ENCODE measurements around the gene TMBIM1. TPM values are rescaled to one million over a fixed set of nuclear protein-coding genes. Genes with fewer than 3 reads are reported as not detected.

The TMBIM1 gene
- total and polyA plus RNA-seq, 5 experiments from 2014 or later = 75.8 to 114 (median 95.1) TPM

GRCh38 chr2:218259099-218259961 is 33.0 kb downstream of the TMBIM1 start:
- DNase-seq (no peak), ATAC-seq (no peak)
- Mint-ChIP-seq H3K4me3 (no peak overlapping the region), H3K9me3 (no peaks in the 10 kb centered on the region), H3K36me3 (peaks cover 0 to 33% (median 2%) of the 10 kb centered on the region in 3 donors), H3K27ac (peak overlapping the region; percentile 34 to 91 (median 82)), H3K27me3 (no peaks in the 10 kb centered on the region), H3K4me1 (peaks cover 10 to 41% (median 26%) of the 10 kb centered on the region in 4 donors)
- POLR2A ChIA-PET = interaction anchor here (0.7 kb wide), 1 partner anchor 12 kb away, joined by 3 read pairs; no protein-coding TSS in a partner anchor

- peak overlapping the region; percentile 3 to 69 (median 52) for H3K4me3 Mint-ChIP-seq
Observed at GRCh38 chr2:218257390-218257981, 34.8 kb downstream of the TMBIM1 start.

GRCh38 chr2:218256612-218257350 is 35.5 kb downstream of the TMBIM1 start:
- Mint-ChIP-seq H3K36me3 (peaks cover 0 to 50% (median 4%) of the 10 kb centered on the region in 3 donors), H3K4me3 (peak overlapping the region in 1 of 10 donors; percentile 67), H3K9me3 (no peaks in the 10 kb centered on the region), H3K27me3 (no peaks in the 10 kb centered on the region), H3K27ac (peak overlapping the region; percentile 14 to 95 (median 92)), H3K4me1 (peaks cover 13 to 35% (median 25%) of the 10 kb centered on the region in 4 donors)
- no peak for DNase-seq
- peak; percentile 5 to 7 for ATAC-seq
- POLR2A ChIA-PET = interaction anchor here (0.6 to 2.8 kb wide), 4 partner anchors 10 to 49 kb away, joined by 3 to 9 read pairs (median 4); partner anchors contain the start of gene ARPC2

More at GRCh38 chr2:218257390-218257981, 34.8 kb downstream of the TMBIM1 start:
- H3K4me1 Mint-ChIP-seq = peaks cover 13 to 35% (median 24%) of the 10 kb centered on the region in 4 donors
- no peaks in the 10 kb centered on the region for H3K9me3 Mint-ChIP-seq
- POLR2A ChIA-PET = interaction anchor here (0.7 to 2.8 kb wide), 4 partner anchors 10 to 41 kb away, joined by 3 to 9 read pairs (median 4); partner anchors contain the start of gene ARPC2
- H3K27ac Mint-ChIP-seq = peak overlapping the region; percentile 35 to 95 (median 92)
- peaks cover 0 to 43% (median 2%) of the 10 kb centered on the region in 3 donors for H3K36me3 Mint-ChIP-seq
- DNase-seq (peak in 9 of 10 donors; percentile 46 to 72 (median 61)), ATAC-seq (peak; percentile 75 to 80)
- H3K27me3 Mint-ChIP-seq = no peaks in the 10 kb centered on the region

- peak overlapping the region in 6 of 10 donors; percentile 1 to 79 (median 40) for H3K27ac Mint-ChIP-seq
Observed at GRCh38 chr2:218255446-218255845, 36.9 kb downstream of the TMBIM1 start.

GRCh38 chr2:218253232-218253625 is 39.1 kb downstream of the TMBIM1 start:
- H3K27ac Mint-ChIP-seq = peak overlapping the region in 7 of 10 donors; percentile 26 to 79 (median 38)
- H3K9me3 Mint-ChIP-seq = no peaks in the 10 kb centered on the region
- peaks cover 7 to 18% (median 11%) of the 10 kb centered on the region in 4 donors for H3K4me1 Mint-ChIP-seq
- peaks cover 0 to 84% (median 14%) of the 10 kb centered on the region in 3 donors for H3K36me3 Mint-ChIP-seq
- POLR2A ChIA-PET = no interaction called here
- no peaks in the 10 kb centered on the region for H3K27me3 Mint-ChIP-seq
- H3K4me3 Mint-ChIP-seq = peak overlapping the region in 1 of 10 donors; percentile 14
- DNase-seq (no peak), ATAC-seq (no peak)

More at GRCh38 chr2:218255446-218255845, 36.9 kb downstream of the TMBIM1 start:
- Mint-ChIP-seq H3K36me3 (peaks cover 0 to 63% (median 4%) of the 10 kb centered on the region in 3 donors), H3K9me3 (no peaks in the 10 kb centered on the region), H3K27me3 (no peaks in the 10 kb centered on the region), H3K4me3 (no peak overlapping the region), H3K4me1 (peaks cover 13 to 32% (median 26%) of the 10 kb centered on the region in 4 donors)
- ATAC-seq (no peak), DNase-seq (no peak)
- POLR2A ChIA-PET = no interaction called here

- H3K36me3 Mint-ChIP-seq = peaks cover 0 to 90% (median 17%) of the 10 kb centered on the region in 3 donors
- no peak overlapping the region for H3K4me3 Mint-ChIP-seq
- H3K9me3 Mint-ChIP-seq = no peaks in the 10 kb centered on the region
- DNase-seq = no peak
- ATAC-seq = no peak
- peaks cover 5 to 15% (median 8%) of the 10 kb centered on the region in 4 donors for H3K4me1 Mint-ChIP-seq
- POLR2A ChIA-PET = interaction anchor here (0.9 to 1.1 kb wide), 2 partner anchors 23 to 28 kb away, joined by 3 read pairs; no protein-coding TSS in a partner anchor
- H3K27ac Mint-ChIP-seq = peak overlapping the region in 9 of 10 donors; percentile 19 to 79 (median 43)
- no peaks in the 10 kb centered on the region for H3K27me3 Mint-ChIP-seq
Observed at GRCh38 chr2:218252509-218253231, 39.6 kb downstream of the TMBIM1 start.

- H3K27me3 Mint-ChIP-seq = no peaks in the 10 kb centered on the region
- H3K36me3 Mint-ChIP-seq = peaks cover 0 to 99% (median 23%) of the 10 kb centered on the region in 3 donors
- no peak overlapping the region for H3K4me3 Mint-ChIP-seq
- DNase-seq (no peak), ATAC-seq (no peak)
- H3K9me3 Mint-ChIP-seq = no peaks in the 10 kb centered on the region
- POLR2A ChIA-PET = no interaction called here
- H3K4me1 Mint-ChIP-seq = peaks cover 7 to 23% (median 10%) of the 10 kb centered on the region in 4 donors
- H3K27ac Mint-ChIP-seq = peak overlapping the region in 8 of 10 donors; percentile 20 to 66 (median 49)
Observed at GRCh38 chr2:218249691-218250090, 42.6 kb downstream of the TMBIM1 start.

- H3K27ac Mint-ChIP-seq = peak overlapping the region; percentile 53 to 94 (median 84)
- ATAC-seq = peak; percentile 58 to 70
- DNase-seq = no peak
Observed at GRCh38 chr2:218245214-218245613, 47.1 kb downstream of the TMBIM1 start.

GRCh38 chr2:218244665-218245064 is 47.6 kb downstream of the TMBIM1 start:
- H3K27ac Mint-ChIP-seq = peak overlapping the region; percentile 32 to 94 (median 84)
- ATAC-seq = no peak

More at GRCh38 chr2:218245214-218245613, 47.1 kb downstream of the TMBIM1 start:
- H3K9me3 Mint-ChIP-seq = no peaks in the 10 kb centered on the region
- H3K36me3 Mint-ChIP-seq = peaks cover 3 to 99% (median 27%) of the 10 kb centered on the region in 3 donors
- POLR2A ChIA-PET = interaction anchor here (2.0 to 3.5 kb wide), 2 partner anchors 20 to 25 kb away, joined by 6 to 9 read pairs; no protein-coding TSS in a partner anchor
- H3K27me3 Mint-ChIP-seq = no peaks in the 10 kb centered on the region
- H3K4me3 Mint-ChIP-seq = peak overlapping the region in 3 of 10 donors; percentile 4 to 39 (median 20)
- peaks cover 13 to 57% (median 43%) of the 10 kb centered on the region in 4 donors for H3K4me1 Mint-ChIP-seq

GRCh38 chr2:218244204-218244603 is 48.1 kb downstream of the TMBIM1 start:
- POLR2A ChIA-PET = interaction anchor here (1.4 to 2.0 kb wide), 2 partner anchors 17 to 19 kb away, joined by 3 to 6 read pairs; no protein-coding TSS in a partner anchor
- H3K4me3 Mint-ChIP-seq = no peak overlapping the region
- peak overlapping the region; percentile 32 to 94 (median 84) for H3K27ac Mint-ChIP-seq

More at GRCh38 chr2:218244665-218245064, 47.6 kb downstream of the TMBIM1 start:
- Mint-ChIP-seq H3K4me3 (peak overlapping the region in 1 of 10 donors; percentile 1), H3K9me3 (no peaks in the 10 kb centered on the region), H3K36me3 (peaks cover 3 to 99% (median 25%) of the 10 kb centered on the region in 3 donors), H3K27me3 (no peaks in the 10 kb centered on the region), H3K4me1 (peaks cover 13 to 58% (median 43%) of the 10 kb centered on the region in 4 donors)
- DNase-seq = no peak
- POLR2A ChIA-PET = interaction anchor here (1.4 to 3.5 kb wide), 3 partner anchors 17 to 24 kb away, joined by 3 to 9 read pairs (median 6); no protein-coding TSS in a partner anchor

GRCh38 chr2:218238887-218239286 is 53.4 kb downstream of the TMBIM1 start:
- DNase-seq (no peak), ATAC-seq (no peak)
- no peaks in the 10 kb centered on the region for H3K27me3 Mint-ChIP-seq
- no peak overlapping the region for H3K4me3 Mint-ChIP-seq
- H3K36me3 Mint-ChIP-seq = peaks cover 3 to 99% (median 30%) of the 10 kb centered on the region in 3 donors
- peaks cover 0 to 49% (median 34%) of the 10 kb centered on the region in 4 donors for H3K4me1 Mint-ChIP-seq
- peak overlapping the region in 5 of 10 donors; percentile 5 to 75 (median 53) for H3K27ac Mint-ChIP-seq
- POLR2A ChIA-PET = interaction anchor here (1.0 kb wide), 1 partner anchor 9 kb away, joined by 4 read pairs; no protein-coding TSS in a partner anchor
- no peaks in the 10 kb centered on the region for H3K9me3 Mint-ChIP-seq

More at GRCh38 chr2:218244204-218244603, 48.1 kb downstream of the TMBIM1 start:
- H3K36me3 Mint-ChIP-seq = peaks cover 3 to 99% (median 24%) of the 10 kb centered on the region in 3 donors
- no peaks in the 10 kb centered on the region for H3K9me3 Mint-ChIP-seq
- peaks cover 13 to 60% (median 43%) of the 10 kb centered on the region in 4 donors for H3K4me1 Mint-ChIP-seq
- no peaks in the 10 kb centered on the region for H3K27me3 Mint-ChIP-seq
- DNase-seq = no peak
- no peak for ATAC-seq

All from naive thymus-derived CD8-positive, alpha-beta T cell (primary cell).